Fibroblast of the aortic adventitia (primary cell): ENCODE results near the gene ADTRP. TPM values are rescaled to one million over a fixed set of nuclear protein-coding genes. Genes with fewer than 3 reads are reported as not detected.

Experiments used
- DNase-seq: peaks from one replicate; pipeline ENCODE4 v3.0.0-alpha.2; 2010; ENCODE audit warnings: low read depth
- H3K4me3 ChIP-seq: 2 replicates; pipeline ENCODE4 v1.5.1; 2011; ENCODE audit warnings: low read depth, mild to moderate bottlenecking, control low read depth, low read length, moderate library complexity
- CTCF ChIP-seq: IDR thresholded peaks from 2 replicates; pipeline ENCODE4 v1.5.1; 2011; ENCODE audit warnings: mild to moderate bottlenecking, low read length, control low read depth, inconsistent platforms; ENCODE audit not compliant: insufficient read depth
- total RNA-seq: library from RNA; depleted of rRNA; stranded (reverse); fragments of >200 nt; gene quantifications from 2 replicates; pipeline ENCODE4 v1.2.3, GENCODE V29; 2012; ENCODE audit warnings: low replicate concordance

ADTRP gene
- total RNA-seq, 1 donor = 10.9 TPM

GRCh38 chr6:11785415-11785773 is 6.8 kb upstream of the ADTRP start:
- no peak for TF ChIP-seq CTCF
- no peak overlapping the region for H3K4me3 ChIP-seq
- no peak for DNase-seq

GRCh38 chr6:11784341-11784740 is 5.7 kb upstream of the ADTRP start:
- no peak overlapping the region for H3K4me3 ChIP-seq
- TF ChIP-seq CTCF = no peak
- no peak for DNase-seq

GRCh38 chr6:11783524-11784064 is 5.0 kb upstream of the ADTRP start:
- no peak for DNase-seq
- no peak for TF ChIP-seq CTCF

GRCh38 chr6:11782524-11782923 is 3.9 kb upstream of the ADTRP start:
- no peak for DNase-seq
- no peak for TF ChIP-seq CTCF
- H3K4me3 ChIP-seq = no peak overlapping the region

More at GRCh38 chr6:11783524-11784064, 5.0 kb upstream of the ADTRP start:
- H3K4me3 ChIP-seq = no peak overlapping the region

- TF ChIP-seq CTCF = no peak
- no peak overlapping the region for H3K4me3 ChIP-seq
- DNase-seq = no peak
Observed at GRCh38 chr6:11780097-11780428, 1.5 kb upstream of the ADTRP start.

GRCh38 chr6:11779329-11780096 is 910 bp upstream of the ADTRP start:
- no peak overlapping the region for H3K4me3 ChIP-seq
- DNase-seq = no peak
- TF ChIP-seq CTCF = no peak

GRCh38 chr6:11778036-11778435 is 567 bp downstream of the ADTRP start:
- no peak for DNase-seq
- TF ChIP-seq CTCF = no peak

More at GRCh38 chr6:11778036-11778435, 567 bp downstream of the ADTRP start:
- H3K4me3 ChIP-seq = no peak overlapping the region
